ENCODE results near the gene LRRC23.
A peak's percentile ranks its signal among the peaks of the same experiment; 100 is the strongest.

Gene LRRC23

GRCh38 chr12:6925540-6926279, 21.1 kb downstream of the LRRC23 start:
- peak; percentile 95 for DNase-seq (ENCODE audit: low spot score)

GRCh38 chr12:6927379-6928021, 22.9 kb downstream of the LRRC23 start, which contains the start of gene ATN1:
TSS of gene ATN1 (plus strand) at chr12:6927959. CDS start at chr12:6934002, 6,043 bp downstream.
- peak; percentile 81 for DNase-seq (ENCODE audit: low spot score)

DNA sequence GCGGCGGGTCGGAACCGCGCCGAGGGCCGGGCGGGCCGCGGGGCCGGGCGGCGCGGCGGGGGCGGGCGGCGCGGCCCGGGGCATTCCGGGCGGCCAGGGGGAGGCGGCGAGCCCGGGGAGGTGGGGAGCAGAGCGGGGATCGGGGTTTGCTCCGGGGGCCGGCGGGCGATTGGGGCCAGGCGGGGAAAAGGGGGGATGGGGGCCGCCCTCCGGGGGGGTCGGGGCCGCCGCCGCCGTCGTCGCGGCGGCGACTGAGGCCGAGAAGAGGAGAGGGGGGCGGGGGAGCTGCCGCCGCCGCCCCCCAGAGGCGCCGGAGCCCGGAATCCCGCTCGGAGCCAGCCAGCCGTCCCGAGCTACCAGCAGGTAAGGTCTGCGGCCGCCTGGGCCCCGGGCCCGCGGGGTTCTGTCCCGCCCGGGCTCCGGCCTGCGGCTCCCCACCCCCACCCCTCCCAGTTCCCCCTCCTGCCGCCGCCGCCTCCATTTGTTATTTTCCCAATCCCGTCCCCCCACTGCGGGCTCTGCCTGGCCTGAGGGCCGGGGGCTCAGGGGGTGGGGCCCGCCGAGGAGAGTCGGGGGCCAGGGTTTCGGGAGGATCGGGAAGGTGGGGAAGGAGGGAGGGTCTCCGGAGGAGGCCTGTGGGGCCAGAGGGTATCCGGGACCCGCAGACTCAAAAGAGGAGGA, 23.5 kb downstream of the LRRC23 start:
- DNase-seq (ENCODE audit: low spot score), result no peak

- DNase-seq (ENCODE audit: low spot score), result no peak
These were observed 24.2 kb downstream of the LRRC23 start for GRCh38 chr12:6928703-6929407.

- no peak for DNase-seq (ENCODE audit: low spot score)
These were observed 25.1 kb downstream of the LRRC23 start for GRCh38 chr12:6929466-6930452.

GRCh38 chr12:6932766-6933165, 28.1 kb downstream of the LRRC23 start:
- DNase-seq (ENCODE audit: low spot score), result no peak

GRCh38 chr12:6934110-6934509, 29.5 kb downstream of the LRRC23 start:
- DNase-seq (ENCODE audit: low spot score), result no peak

DNA sequence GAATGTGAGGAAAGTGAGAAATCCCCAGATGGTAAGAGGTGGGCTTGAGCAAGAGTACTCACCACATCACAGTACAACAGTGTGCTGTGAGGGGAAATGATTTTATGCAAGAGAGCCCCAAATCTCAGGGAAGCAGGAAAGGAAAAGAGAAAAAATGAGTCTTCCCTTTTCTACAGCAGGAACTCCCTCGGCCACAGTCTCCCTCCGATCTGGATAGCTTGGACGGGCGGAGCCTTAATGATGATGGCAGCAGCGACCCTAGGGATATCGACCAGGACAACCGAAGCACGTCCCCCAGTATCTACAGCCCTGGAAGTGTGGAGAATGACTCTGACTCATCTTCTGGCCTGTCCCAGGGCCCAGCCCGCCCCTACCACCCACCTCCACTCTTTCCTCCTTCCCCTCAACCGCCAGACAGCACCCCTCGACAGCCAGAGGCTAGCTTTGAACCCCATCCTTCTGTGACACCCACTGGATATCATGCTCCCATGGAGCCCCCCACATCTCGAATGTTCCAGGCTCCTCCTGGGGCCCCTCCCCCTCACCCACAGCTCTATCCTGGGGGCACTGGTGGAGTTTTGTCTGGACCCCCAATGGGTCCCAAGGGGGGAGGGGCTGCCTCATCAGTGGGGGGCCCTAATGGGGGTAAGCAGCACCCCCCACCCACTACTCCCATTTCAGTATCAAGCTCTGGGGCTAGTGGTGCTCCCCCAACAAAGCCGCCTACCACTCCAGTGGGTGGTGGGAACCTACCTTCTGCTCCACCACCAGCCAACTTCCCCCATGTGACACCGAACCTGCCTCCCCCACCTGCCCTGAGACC, 31.0 kb downstream of the LRRC23 start:
- no peak for DNase-seq (ENCODE audit: low spot score)

- no peak for DNase-seq (ENCODE audit: low spot score)
These were observed 31.6 kb downstream of the LRRC23 start for GRCh38 chr12:6936194-6936635.

- no peak for DNase-seq (ENCODE audit: low spot score)
These were observed 32.2 kb downstream of the LRRC23 start for GRCh38 chr12:6936636-6937480.

- peak; percentile 97 for DNase-seq (ENCODE audit: low spot score)
These were observed 33.1 kb downstream of the LRRC23 start for GRCh38 chr12:6937481-6938352.

DNA sequence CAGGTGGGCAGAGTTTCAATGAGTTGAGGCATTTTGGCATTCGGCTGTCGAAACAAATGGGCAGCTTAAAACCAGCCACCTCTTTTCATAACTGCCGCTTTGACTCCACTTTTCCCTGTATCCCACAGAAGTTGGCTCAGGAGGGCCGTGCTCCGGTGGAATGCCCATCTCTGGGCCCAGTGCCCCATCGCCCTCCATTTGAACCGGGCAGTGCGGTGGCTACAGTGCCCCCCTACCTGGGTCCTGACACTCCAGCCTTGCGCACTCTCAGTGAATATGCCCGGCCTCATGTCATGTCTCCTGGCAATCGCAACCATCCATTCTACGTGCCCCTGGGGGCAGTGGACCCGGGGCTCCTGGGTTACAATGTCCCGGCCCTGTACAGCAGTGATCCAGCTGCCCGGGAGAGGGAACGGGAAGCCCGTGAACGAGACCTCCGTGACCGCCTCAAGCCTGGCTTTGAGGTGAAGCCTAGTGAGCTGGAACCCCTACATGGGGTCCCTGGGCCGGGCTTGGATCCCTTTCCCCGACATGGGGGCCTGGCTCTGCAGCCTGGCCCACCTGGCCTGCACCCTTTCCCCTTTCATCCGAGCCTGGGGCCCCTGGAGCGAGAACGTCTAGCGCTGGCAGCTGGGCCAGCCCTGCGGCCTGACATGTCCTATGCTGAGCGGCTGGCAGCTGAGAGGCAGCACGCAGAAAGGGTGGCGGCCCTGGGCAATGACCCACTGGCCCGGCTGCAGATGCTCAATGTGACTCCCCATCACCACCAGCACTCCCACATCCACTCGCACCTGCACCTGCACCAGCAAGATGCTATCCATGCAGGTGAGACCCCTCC, 34.0 kb downstream of the LRRC23 start:
- DNase-seq (ENCODE audit: low spot score), result no peak

- DNase-seq (ENCODE audit: low spot score), result no peak
These were observed 34.5 kb downstream of the LRRC23 start for GRCh38 chr12:6939191-6939540.

DNA sequence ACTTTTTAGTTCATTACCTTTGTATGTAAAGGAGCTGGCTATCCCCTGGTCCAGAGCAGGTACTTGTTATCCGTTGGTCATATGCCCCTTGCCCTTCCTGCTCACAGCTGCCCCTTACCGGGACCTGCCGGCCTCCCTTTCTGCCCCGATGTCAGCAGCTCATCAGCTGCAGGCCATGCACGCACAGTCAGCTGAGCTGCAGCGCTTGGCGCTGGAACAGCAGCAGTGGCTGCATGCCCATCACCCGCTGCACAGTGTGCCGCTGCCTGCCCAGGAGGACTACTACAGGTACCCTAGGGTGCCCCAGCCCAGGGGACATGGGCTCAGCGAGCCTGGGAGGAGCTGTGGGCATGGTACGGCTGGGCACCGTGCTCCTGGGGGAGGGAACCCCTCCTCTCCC, 36.6 kb downstream of the LRRC23 start:
- DNase-seq (ENCODE audit: low spot score), result no peak

- no peak for DNase-seq (ENCODE audit: low spot score)
These were observed 37.2 kb downstream of the LRRC23 start for GRCh38 chr12:6941782-6942181.

DNA sequence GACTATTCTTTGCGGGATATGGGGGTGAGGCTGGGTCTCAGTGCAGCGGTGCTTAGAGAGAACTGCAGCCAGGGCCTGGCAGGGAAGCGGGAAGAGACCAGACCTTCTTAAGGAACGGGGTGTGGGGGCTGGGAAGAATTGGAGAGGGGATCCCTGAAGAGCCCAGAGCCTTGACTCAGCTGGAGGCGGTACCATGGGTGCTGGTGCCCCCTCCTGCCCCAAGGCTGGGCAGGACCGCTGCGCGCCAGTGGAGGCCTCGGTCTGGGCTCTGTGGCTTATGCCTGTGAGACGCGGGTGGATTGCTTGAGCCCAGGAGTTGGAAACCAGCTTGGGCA, 37.7 kb downstream of the LRRC23 start:
- no peak for DNase-seq (ENCODE audit: low spot score)

GRCh38 chr12:6943389-6943721, 38.7 kb downstream of the LRRC23 start:
- peak; percentile 99 for DNase-seq (ENCODE audit: low spot score)
